ENCODE data around the gene ADAMTS16.

The ADAMTS16 gene

DNA sequence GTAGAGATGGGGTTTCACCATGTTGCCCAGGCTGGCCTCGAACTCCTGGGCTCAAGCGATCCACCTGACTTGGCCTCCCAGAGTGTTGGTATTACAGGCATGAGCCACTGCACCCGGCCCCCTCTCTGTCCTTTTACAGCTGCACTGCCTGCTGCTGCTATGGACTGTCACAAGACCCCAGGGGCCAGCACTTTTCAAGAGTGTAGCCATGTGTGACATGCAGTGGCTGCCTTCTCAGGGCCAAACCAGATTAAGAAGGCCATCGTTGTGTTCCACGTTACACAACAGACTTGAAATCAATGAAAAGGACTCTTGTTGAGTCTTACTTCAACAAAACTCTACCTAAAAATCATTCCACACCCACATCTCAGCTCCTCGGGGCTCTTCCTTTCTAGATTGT is 203.4 kb downstream of the ADAMTS16 start:
- H3K27me3 ChIP-seq (ENCODE audit: insufficient read depth, low read depth, severe bottlenecking): peaks cover 21% of the 10 kb centered on the region
- no peaks in the 10 kb centered on the region for H3K9me3 ChIP-seq (ENCODE audit: severe bottlenecking)
- DNase-seq: no peak
- no peak overlapping the region for H3K4me3 ChIP-seq (ENCODE audit: low read depth, low read length)
- H3K27ac ChIP-seq: no peak overlapping the region
- TF ChIP-seq, protein P1, sequence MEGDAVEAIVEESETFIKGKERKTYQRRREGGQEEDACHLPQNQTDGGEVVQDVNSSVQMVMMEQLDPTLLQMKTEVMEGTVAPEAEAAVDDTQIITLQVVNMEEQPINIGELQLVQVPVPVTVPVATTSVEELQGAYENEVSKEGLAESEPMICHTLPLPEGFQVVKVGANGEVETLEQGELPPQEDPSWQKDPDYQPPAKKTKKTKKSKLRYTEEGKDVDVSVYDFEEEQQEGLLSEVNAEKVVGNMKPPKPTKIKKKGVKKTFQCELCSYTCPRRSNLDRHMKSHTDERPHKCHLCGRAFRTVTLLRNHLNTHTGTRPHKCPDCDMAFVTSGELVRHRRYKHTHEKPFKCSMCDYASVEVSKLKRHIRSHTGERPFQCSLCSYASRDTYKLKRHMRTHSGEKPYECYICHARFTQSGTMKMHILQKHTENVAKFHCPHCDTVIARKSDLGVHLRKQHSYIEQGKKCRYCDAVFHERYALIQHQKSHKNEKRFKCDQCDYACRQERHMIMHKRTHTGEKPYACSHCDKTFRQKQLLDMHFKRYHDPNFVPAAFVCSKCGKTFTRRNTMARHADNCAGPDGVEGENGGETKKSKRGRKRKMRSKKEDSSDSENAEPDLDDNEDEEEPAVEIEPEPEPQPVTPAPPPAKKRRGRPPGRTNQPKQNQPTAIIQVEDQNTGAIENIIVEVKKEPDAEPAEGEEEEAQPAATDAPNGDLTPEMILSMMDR (IDR thresholded peaks at IDR 0.05; ENCODE audit: low read depth, low read length): no peak
- no peaks in the 10 kb centered on the region for H3K36me3 ChIP-seq

DNA sequence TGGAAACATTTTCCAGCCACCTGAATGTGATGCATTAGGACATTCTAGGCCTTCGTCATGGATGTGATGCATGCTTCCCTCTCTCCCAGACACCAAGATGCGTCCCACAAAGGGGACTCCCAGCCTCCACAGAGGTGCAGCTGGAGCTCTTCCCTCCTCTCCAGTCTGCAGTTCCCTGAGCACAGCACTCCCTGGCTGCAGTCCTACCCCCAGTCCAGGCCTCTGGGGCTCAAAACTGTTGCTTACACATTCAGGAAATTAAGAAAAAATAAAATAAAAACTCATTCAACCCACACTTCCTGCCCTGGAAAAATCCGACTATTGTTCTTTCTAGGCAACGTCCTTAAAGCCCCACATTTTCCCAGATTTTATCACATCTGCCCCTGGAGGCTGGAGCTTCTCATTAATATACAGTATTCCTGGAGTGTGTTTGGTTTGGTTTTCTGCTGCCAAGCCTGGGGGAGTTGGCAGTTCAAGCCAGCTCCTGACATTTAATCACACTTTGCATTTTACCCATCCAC is 204.0 kb downstream of the ADAMTS16 start:
- Histone ChIP-seq H3K27me3 (ENCODE audit: insufficient read depth, low read depth, severe bottlenecking) (peaks cover 23% of the 10 kb centered on the region), H3K9me3 (ENCODE audit: severe bottlenecking) (no peaks in the 10 kb centered on the region), H3K4me3 (ENCODE audit: low read depth, low read length) (no peak overlapping the region), H3K27ac (no peak overlapping the region), H3K36me3 (no peaks in the 10 kb centered on the region)
- DNase-seq: no peak
- TF ChIP-seq, protein P1 (IDR thresholded peaks at IDR 0.05; ENCODE audit: low read depth, low read length): no peak

DNA sequence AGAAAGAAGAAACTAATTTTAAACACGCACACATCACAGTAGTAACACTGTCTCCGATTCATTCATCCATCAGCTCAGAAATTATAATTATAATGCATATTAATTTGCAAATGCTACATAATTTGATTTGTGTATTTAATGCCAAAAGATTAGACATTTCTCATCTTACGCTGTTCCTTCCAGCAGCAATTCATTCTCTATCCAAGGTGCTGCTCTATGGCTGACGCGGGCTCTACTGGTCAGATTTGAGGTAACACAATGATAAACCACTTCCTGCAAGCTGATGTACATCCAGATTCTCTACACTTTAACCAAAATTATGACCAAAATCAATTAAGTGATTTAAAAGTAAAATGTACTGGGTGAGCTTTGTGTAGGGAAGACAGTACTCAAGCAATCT is 204.5 kb downstream of the ADAMTS16 start:
- no peak overlapping the region for H3K27ac ChIP-seq
- H3K27me3 ChIP-seq (ENCODE audit: insufficient read depth, low read depth, severe bottlenecking): peaks cover 25% of the 10 kb centered on the region
- TF ChIP-seq, protein P1 (IDR thresholded peaks at IDR 0.05; ENCODE audit: low read depth, low read length): no peak
- H3K36me3 ChIP-seq: no peaks in the 10 kb centered on the region
- H3K9me3 ChIP-seq (ENCODE audit: severe bottlenecking): no peaks in the 10 kb centered on the region
- no peak for DNase-seq
- H3K4me3 ChIP-seq (ENCODE audit: low read depth, low read length): no peak overlapping the region

DNA sequence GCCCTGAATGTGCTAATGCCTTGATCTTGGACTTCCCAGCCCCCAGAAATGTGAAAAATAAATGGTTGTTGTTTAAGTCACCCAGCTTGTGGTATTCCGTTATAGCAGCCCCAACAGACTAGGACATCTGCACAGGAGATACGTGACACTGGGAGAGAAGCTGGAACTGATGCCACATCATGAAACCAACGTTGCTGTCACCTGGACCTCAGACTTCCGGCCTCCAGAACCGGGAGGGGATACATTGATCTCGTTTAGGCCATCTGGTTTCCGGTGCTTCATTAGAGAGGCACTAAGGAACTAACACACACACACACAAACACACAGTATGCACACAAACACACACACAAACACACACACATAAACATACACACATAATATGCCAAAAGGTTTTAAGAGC is 207.3 kb downstream of the ADAMTS16 start:
- TF ChIP-seq, protein P1 (IDR thresholded peaks at IDR 0.05; ENCODE audit: low read depth, low read length): no peak
- Histone ChIP-seq H3K27me3 (ENCODE audit: insufficient read depth, low read depth, severe bottlenecking) (peaks cover 35% of the 10 kb centered on the region), H3K9me3 (ENCODE audit: severe bottlenecking) (no peaks in the 10 kb centered on the region), H3K36me3 (no peaks in the 10 kb centered on the region), H3K4me3 (ENCODE audit: low read depth, low read length) (no peak overlapping the region), H3K27ac (no peak overlapping the region)
- no peak for DNase-seq

DNA sequence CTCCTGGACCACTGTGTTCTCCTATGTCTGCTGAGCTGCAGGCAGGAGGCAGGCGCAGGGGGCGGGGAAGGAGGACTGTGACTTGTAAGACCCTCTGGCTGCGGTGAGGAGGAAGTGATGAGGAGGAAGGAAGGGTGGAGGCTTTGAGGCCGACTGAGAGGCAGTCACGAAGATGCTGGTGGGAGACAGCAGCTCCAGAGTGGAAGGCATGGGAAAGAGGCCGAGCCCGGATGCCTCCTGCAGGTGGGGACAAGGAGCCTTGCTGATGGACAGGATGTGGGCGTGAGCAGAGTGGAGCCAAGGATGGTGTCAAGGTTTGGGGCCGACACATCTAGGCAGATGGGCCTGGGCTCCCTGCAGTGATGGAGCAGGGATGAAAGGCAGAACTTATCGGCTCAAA is 208.0 kb downstream of the ADAMTS16 start:
- TF ChIP-seq, protein P1 (IDR thresholded peaks at IDR 0.05; ENCODE audit: low read depth, low read length): 0 out of 2 replicates have a peak, but pooled peaks have one; percentile 1
- peaks cover 35% of the 10 kb centered on the region for H3K27me3 ChIP-seq (ENCODE audit: insufficient read depth, low read depth, severe bottlenecking)
- no peaks in the 10 kb centered on the region for H3K36me3 ChIP-seq
- no peak for DNase-seq
- H3K4me3 ChIP-seq (ENCODE audit: low read depth, low read length): no peak overlapping the region
- no peaks in the 10 kb centered on the region for H3K9me3 ChIP-seq (ENCODE audit: severe bottlenecking)
- H3K27ac ChIP-seq: no peak overlapping the region

DNA sequence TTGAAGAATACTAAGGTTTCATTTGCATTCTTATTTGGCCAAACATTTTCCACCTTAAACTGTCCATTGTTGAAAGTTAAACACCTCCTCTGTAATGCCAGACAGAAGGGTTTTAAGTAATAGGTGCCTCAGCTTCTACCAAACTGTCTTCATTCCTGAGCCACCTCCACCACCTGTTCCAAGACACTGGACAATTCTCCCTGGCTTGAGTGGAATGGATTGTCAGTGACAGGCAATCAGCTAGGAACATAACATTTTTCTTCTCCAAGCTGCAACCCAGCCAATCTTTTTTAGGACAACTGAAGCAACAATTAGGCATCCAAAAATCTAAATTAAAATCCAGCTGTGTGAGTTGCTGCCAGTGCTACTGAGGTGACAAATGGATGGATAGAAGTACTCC is 208.4 kb downstream of the ADAMTS16 start:
- Histone ChIP-seq H3K4me3 (ENCODE audit: low read depth, low read length) (no peak overlapping the region), H3K36me3 (no peaks in the 10 kb centered on the region), H3K9me3 (ENCODE audit: severe bottlenecking) (no peaks in the 10 kb centered on the region), H3K27me3 (ENCODE audit: insufficient read depth, low read depth, severe bottlenecking) (peaks cover 36% of the 10 kb centered on the region), H3K27ac (no peak overlapping the region)
- no peak for DNase-seq
- TF ChIP-seq, protein P1 (IDR thresholded peaks at IDR 0.05; ENCODE audit: low read depth, low read length): no peak
